Measurements from ENCODE around the gene SMAD7.

DNA sequence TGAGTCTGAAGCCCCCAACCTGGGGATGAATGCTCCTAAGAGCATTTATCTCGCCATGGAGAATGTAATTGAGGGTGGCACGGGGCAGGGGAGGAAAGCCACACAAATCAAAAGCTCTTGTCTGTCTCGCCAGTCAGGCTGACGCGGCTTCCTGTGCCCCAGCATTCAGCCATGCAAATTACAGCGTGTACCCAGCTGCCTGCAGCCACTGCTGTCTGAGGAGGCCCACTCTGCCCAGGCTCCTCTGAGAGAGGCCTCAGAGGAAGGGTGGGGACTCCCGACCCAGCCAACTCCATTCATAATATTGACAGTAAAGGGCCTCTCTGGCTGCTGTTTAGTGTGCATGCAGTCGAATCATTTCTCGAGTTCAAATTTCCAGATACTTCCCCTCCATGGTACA is 22.0 kb downstream of the SMAD7 start:
- TF ChIP-seq ESRRG (CRISPR knock-in tag; IDR thresholded peaks at IDR 0.05) (no peak), BACH2 (CRISPR knock-in tag; IDR thresholded peaks at IDR 0.05; ENCODE audit: borderline replicate concordance) (no peak), ZNF8 (CRISPR knock-in tag; IDR thresholded peaks at IDR 0.05) (no peak), ZFP3 (CRISPR knock-in tag; IDR thresholded peaks at IDR 0.05) (no peak), OSR1 (CRISPR knock-in tag; IDR thresholded peaks at IDR 0.05) (no peak), TSHZ2 (CRISPR knock-in tag; IDR thresholded peaks at IDR 0.05) (no peak), SNAI2 (CRISPR knock-in tag; IDR thresholded peaks at IDR 0.05) (no peak), CREB5 (CRISPR knock-in tag; IDR thresholded peaks at IDR 0.05; ENCODE audit: low read depth) (no peak), ZNF70 (CRISPR knock-in tag; IDR thresholded peaks at IDR 0.05) (no peak), RARB (CRISPR knock-in tag; IDR thresholded peaks at IDR 0.05) (no peak)
